Fibroblast of gingiva (primary cell): ENCODE data around the gene INO80B.
"Not testable (repeated sequence)": the region's sequence is repeated elsewhere in the genome, so short reads cannot be mapped to it uniquely, and the experiment has no call there.

Source experiments
- DNase-seq: peaks from one replicate; pipeline ENCODE4 v3.0.0-alpha.2; 2011; ENCODE audit warnings: low read depth

INO80B gene

GRCh38 chr2:74425523-74425922 is 29.4 kb upstream of the INO80B start:
- DNase-seq, result no peak

- DNase-seq, result no peak
Observed at GRCh38 chr2:74426181-74426758, 28.6 kb upstream of the INO80B start.

GRCh38 chr2:74427551-74427950 is 27.3 kb upstream of the INO80B start:
- no peak for DNase-seq

- DNase-seq, result no peak
Observed at GRCh38 chr2:74428675-74429074, 26.2 kb upstream of the INO80B start.

- DNase-seq, result no peak
Observed at GRCh38 chr2:74429487-74430451, 25.1 kb upstream of the INO80B start.

- DNase-seq, result no peak
Observed at GRCh38 chr2:74430502-74430901, 24.4 kb upstream of the INO80B start.

- no peak for DNase-seq
Observed at GRCh38 chr2:74436111-74436805, 18.6 kb upstream of the INO80B start.

- no peak for DNase-seq
Observed at GRCh38 chr2:74436848-74437695, 17.8 kb upstream of the INO80B start.

- DNase-seq, result no peak
Observed at GRCh38 chr2:74438248-74438647, 16.6 kb upstream of the INO80B start.

GRCh38 chr2:74439373-74439772 is 15.5 kb upstream of the INO80B start:
- DNase-seq, result no peak

GRCh38 chr2:74439803-74440377 is 15.0 kb upstream of the INO80B start:
- peak; percentile 55 for DNase-seq

GRCh38 chr2:74440378-74441169 is 14.3 kb upstream of the INO80B start:
- DNase-seq, result peak; percentile 83

- no peak for DNase-seq
Observed at GRCh38 chr2:74441170-74441689, 13.7 kb upstream of the INO80B start.

GRCh38 chr2:74441690-74442482 is 13.0 kb upstream of the INO80B start, which contains the start of gene RTKN:
Gene RTKN, minus strand, starts transcription at chr2:74441937. Its CDS starts 121 bp downstream, at chr2:74441816.
- no peak for DNase-seq

GRCh38 chr2:74442483-74443297 is 12.2 kb upstream of the INO80B start:
- not testable (repeated sequence) for DNase-seq

- DNase-seq, result no peak
Observed at GRCh38 chr2:74444498-74445318, 10.2 kb upstream of the INO80B start.

- no peak for DNase-seq
Observed at GRCh38 chr2:74447230-74447999, 7.5 kb upstream of the INO80B start.
